ENCODE data around the gene STAT3.

Gene STAT3

DNA sequence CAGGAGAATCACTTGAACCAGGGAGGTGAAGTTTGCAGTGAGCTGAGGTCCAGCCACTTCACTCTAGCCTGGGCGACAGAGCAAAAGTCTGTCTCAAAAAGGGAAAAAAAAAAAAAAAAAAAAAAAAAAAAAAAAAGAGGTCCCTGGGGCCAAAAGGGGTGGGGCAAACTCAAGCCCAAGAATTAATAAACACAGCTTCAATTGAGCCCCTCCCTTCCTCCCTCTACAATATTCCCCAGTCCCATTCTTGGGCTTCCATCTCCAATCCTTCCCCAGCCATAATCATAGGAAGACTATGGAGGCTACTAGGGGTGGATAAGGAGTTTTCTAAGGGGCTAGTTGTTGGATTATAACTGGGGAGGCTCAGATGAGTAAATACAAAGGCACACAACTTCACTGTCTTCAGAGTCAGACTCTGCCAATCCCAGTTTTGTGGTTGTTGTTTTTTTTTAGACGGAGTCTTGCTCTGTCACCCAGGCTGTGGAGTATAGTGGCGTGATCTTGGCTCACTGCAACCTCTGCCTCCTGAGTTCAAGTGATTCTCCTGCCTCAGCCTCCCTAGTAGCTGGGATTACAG, 25.3 kb upstream of the STAT3 start:
- no peaks in the 10 kb centered on the region for H3K9me3 ChIP-seq (ENCODE audit: control insufficient read depth, insufficient read depth, low read length)
- no peak overlapping the region for H3K4me3 ChIP-seq (ENCODE audit: low read length)
- no peaks in the 10 kb centered on the region for H4K20me1 ChIP-seq (ENCODE audit: control insufficient read depth, insufficient read depth, low read depth, low read length)
- H3K27ac ChIP-seq (ENCODE audit: low read depth, low read length): no peak overlapping the region
- H3K27me3 ChIP-seq (ENCODE audit: control insufficient read depth, low read length): peaks cover 18% of the 10 kb centered on the region
- TF ChIP-seq, protein P1, sequence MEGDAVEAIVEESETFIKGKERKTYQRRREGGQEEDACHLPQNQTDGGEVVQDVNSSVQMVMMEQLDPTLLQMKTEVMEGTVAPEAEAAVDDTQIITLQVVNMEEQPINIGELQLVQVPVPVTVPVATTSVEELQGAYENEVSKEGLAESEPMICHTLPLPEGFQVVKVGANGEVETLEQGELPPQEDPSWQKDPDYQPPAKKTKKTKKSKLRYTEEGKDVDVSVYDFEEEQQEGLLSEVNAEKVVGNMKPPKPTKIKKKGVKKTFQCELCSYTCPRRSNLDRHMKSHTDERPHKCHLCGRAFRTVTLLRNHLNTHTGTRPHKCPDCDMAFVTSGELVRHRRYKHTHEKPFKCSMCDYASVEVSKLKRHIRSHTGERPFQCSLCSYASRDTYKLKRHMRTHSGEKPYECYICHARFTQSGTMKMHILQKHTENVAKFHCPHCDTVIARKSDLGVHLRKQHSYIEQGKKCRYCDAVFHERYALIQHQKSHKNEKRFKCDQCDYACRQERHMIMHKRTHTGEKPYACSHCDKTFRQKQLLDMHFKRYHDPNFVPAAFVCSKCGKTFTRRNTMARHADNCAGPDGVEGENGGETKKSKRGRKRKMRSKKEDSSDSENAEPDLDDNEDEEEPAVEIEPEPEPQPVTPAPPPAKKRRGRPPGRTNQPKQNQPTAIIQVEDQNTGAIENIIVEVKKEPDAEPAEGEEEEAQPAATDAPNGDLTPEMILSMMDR (IDR thresholded peaks at IDR 0.05; ENCODE audit: low read depth, low read length, poor library complexity, severe bottlenecking): no peak
- TF ChIP-seq EZH2phosphoT487 (IDR thresholded peaks at IDR 0.05; ENCODE audit: borderline replicate concordance, low read length): no peak
- H3K4me2 ChIP-seq (ENCODE audit: low read length): no peak overlapping the region
- no peaks in the 10 kb centered on the region for H3K36me3 ChIP-seq (ENCODE audit: control insufficient read depth, low read length)
- no peaks in the 10 kb centered on the region for H3F3A ChIP-seq (ENCODE audit: control insufficient read depth, insufficient read depth)
- no peaks in the 10 kb centered on the region for H3K9me2 ChIP-seq (replicated peaks; ENCODE audit: control insufficient read depth, low read length)
- peaks cover 20% of the 10 kb centered on the region for H3K4me1 ChIP-seq (ENCODE audit: control insufficient read depth, low read length)
- H3K79me2 ChIP-seq (ENCODE audit: control insufficient read depth, low read length): no peaks in the 10 kb centered on the region

DNA sequence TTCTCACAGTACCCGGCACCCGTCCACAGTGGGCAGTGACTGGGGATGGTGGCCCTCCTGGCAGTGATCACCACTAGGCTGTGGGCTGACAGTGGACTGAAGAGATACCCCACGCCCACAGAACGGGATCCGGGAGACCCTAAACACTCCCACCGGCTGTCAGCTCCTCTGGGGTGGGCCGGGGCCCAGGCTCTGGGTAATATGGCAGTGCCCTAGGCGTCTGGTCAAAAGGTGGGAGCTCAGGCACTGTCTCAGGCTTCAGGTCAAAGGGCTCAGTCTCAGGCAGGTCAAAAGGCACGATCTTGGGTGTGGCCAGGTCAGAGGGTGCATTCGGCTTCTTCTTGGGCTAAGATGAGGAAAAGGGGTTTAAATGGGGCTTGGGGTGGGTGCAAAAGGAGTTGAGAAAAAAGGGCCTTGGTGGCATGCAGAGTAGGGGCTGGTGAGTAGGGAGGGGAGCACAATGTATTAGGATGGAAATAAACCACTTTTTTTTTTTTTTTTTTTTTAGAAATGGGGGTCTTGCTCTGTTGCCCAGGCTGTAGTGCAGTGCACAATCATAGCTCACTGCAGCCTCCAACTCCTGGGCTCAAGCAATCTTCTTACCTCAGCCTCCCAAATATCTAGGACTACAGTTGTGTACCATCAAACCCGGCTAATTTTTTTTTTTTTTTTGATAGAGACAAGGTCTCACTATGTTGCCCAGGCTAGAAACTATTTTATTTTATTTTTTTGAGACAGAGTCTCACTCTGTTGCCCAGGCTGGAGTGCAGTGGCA, 23.9 kb upstream of the STAT3 start:
- H3K9me2 ChIP-seq (replicated peaks; ENCODE audit: control insufficient read depth, low read length): no peaks in the 10 kb centered on the region
- H3K79me2 ChIP-seq (ENCODE audit: control insufficient read depth, low read length): no peaks in the 10 kb centered on the region
- H3K27me3 ChIP-seq (ENCODE audit: control insufficient read depth, low read length): peaks cover 13% of the 10 kb centered on the region; the same call in 1 of the 2 replicates
- no peak overlapping the region for H3K4me2 ChIP-seq (ENCODE audit: low read length)
- no peaks in the 10 kb centered on the region for H4K20me1 ChIP-seq (ENCODE audit: control insufficient read depth, insufficient read depth, low read depth, low read length)
- peaks cover 20% of the 10 kb centered on the region for H3K4me1 ChIP-seq (ENCODE audit: control insufficient read depth, low read length)
- H3K27ac ChIP-seq (ENCODE audit: low read depth, low read length): no peak overlapping the region
- H3F3A ChIP-seq (ENCODE audit: control insufficient read depth, insufficient read depth): no peaks in the 10 kb centered on the region
- H3K36me3 ChIP-seq (ENCODE audit: control insufficient read depth, low read length): no peaks in the 10 kb centered on the region
- H3K4me3 ChIP-seq (ENCODE audit: low read length): no peak overlapping the region
- TF ChIP-seq EZH2phosphoT487 (IDR thresholded peaks at IDR 0.05; ENCODE audit: borderline replicate concordance, low read length): no peak
- TF ChIP-seq, protein P1 (IDR thresholded peaks at IDR 0.05; ENCODE audit: low read depth, low read length, poor library complexity, severe bottlenecking): no peak
- no peaks in the 10 kb centered on the region for H3K9me3 ChIP-seq (ENCODE audit: control insufficient read depth, insufficient read depth, low read length)

DNA sequence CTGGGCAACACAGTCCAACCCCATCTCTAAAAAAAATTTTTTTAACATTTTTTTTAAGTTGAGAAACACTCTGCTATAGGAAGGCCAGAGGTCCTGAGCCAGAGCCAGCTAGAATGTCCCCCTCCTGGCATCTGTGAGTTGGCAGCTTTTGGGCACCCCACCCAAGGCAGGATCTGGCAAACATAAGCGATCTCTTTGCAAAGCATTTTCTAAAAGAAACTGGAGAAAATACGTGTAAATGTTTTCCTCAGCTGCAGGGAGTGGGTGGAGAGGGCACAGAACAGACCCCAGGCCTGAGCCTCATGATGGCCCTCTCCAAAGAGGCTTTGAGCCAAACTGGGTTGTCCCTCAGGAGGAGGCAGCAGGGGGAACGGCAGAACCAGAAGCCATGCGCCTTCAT, 23.1 kb upstream of the STAT3 start:
- Histone ChIP-seq H3K79me2 (ENCODE audit: control insufficient read depth, low read length) (no peaks in the 10 kb centered on the region), H3K4me3 (ENCODE audit: low read length) (no peak overlapping the region), H3K4me2 (ENCODE audit: low read length) (no peak overlapping the region), H3K4me1 (ENCODE audit: control insufficient read depth, low read length) (peaks cover 20% of the 10 kb centered on the region), H3F3A (ENCODE audit: control insufficient read depth, insufficient read depth) (no peaks in the 10 kb centered on the region), H3K9me2 (replicated peaks; ENCODE audit: control insufficient read depth, low read length) (no peaks in the 10 kb centered on the region), H4K20me1 (ENCODE audit: control insufficient read depth, insufficient read depth, low read depth, low read length) (no peaks in the 10 kb centered on the region), H3K27me3 (ENCODE audit: control insufficient read depth, low read length) (peaks cover 19% of the 10 kb centered on the region), H3K36me3 (ENCODE audit: control insufficient read depth, low read length) (no peaks in the 10 kb centered on the region), H3K9me3 (ENCODE audit: control insufficient read depth, insufficient read depth, low read length) (no peaks in the 10 kb centered on the region), H3K27ac (ENCODE audit: low read depth, low read length) (no peak overlapping the region)
- TF ChIP-seq, protein P1 (IDR thresholded peaks at IDR 0.05; ENCODE audit: low read depth, low read length, poor library complexity, severe bottlenecking): no peak
- TF ChIP-seq EZH2phosphoT487 (IDR thresholded peaks at IDR 0.05; ENCODE audit: borderline replicate concordance, low read length): no peak

Measured in DOHH2 (cell line).